ENCODE data around the gene BMPR2.
"Not testable (repeated sequence)": the region's sequence is repeated elsewhere in the genome, so short reads cannot be mapped to it uniquely, and the experiment has no call there.

BMPR2 gene

GRCh38 chr2:202455114-202455513, 79.0 kb downstream of the BMPR2 start:
- no peak for DNase-seq

- no peak for DNase-seq
Measured at GRCh38 chr2:202460119-202460518, 84.0 kb downstream of the BMPR2 start.

DNA sequence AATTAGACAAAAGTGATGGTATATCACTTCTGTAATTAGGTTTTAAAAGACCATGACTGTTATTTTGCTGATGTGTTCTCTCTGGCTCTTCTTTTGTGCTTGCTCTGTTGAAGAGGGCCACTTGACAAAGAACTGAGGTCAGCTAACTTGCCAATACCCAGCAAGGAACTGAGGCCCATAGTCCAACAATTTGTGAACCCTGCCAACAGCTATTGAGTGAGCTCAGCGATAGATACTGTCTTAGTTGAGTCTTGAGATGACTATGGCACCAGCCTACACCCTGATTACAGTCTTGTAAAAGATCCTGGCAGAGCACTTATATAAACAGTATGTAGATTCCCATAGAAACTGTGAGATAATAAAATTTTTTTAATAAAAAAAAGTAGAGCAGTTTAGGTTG, 103.0 kb downstream of the BMPR2 start:
- DNase-seq, result no peak

DNA sequence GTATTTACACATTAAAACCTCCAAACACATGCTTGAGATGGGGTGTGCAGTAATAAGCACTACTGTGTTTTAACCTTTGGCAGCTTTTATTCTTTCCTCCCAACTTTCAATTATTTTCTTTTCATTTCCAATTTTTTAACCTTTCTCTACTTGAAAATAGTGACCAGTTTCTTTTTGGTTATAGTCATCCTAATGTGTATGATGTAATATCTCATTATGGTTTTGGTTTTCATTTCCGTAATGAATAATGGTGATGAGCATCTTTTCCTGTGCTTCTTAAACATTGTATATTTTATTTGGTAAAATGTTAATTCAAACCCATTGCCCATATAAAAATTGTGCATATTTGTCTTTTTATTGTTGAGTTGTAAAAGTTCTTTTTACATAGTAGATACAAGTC, 103.5 kb downstream of the BMPR2 start:
- DNase-seq, result no peak

- DNase-seq, result no peak
Measured at GRCh38 chr2:202486351-202486750, 110.2 kb downstream of the BMPR2 start.

DNA sequence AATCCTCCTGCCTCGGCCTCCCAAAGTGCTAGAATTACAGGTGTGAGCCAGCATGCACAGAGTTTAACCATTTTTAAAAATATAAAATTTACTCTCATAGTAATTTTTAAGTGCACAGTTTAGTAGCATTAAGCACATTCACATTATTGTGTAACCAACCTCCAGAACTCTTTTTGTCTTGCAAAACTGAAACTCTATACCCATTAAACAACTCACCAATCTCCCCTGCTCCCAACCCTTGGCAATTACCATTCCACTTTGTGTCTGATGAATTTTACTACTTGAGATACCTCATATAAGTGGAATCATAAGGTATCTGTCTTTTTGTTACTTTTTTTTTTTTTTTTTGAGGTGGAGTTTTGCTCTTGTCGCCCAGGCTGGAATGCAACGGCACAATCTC, 112.5 kb downstream of the BMPR2 start:
- no peak for DNase-seq

DNA sequence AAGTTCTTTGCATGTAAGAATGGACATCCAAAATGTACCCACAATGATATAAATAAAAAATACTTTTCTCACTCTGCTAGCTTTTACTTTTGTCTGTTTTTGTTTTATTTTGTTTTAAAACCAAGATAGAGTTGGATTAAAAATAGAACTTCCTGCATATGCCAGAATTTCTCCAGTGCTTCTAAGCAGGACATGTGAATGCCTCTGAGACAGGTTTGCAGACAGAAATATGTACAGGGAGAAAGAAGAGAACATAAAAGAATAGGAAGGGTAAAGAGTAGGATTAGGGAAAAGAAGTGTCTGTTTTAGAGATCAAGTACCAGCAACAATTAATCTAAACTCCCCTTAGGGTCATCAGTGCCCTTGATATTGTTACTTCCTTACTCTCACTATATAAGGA, 114.4 kb downstream of the BMPR2 start:
- DNase-seq, result no peak

GRCh38 chr2:202491514-202491913, 115.4 kb downstream of the BMPR2 start:
- DNase-seq, result no peak

- no peak for DNase-seq
Measured at GRCh38 chr2:202494300-202495229, 118.4 kb downstream of the BMPR2 start.

- DNase-seq, result no peak
Measured at GRCh38 chr2:202495230-202495604, 119.1 kb downstream of the BMPR2 start.

DNA sequence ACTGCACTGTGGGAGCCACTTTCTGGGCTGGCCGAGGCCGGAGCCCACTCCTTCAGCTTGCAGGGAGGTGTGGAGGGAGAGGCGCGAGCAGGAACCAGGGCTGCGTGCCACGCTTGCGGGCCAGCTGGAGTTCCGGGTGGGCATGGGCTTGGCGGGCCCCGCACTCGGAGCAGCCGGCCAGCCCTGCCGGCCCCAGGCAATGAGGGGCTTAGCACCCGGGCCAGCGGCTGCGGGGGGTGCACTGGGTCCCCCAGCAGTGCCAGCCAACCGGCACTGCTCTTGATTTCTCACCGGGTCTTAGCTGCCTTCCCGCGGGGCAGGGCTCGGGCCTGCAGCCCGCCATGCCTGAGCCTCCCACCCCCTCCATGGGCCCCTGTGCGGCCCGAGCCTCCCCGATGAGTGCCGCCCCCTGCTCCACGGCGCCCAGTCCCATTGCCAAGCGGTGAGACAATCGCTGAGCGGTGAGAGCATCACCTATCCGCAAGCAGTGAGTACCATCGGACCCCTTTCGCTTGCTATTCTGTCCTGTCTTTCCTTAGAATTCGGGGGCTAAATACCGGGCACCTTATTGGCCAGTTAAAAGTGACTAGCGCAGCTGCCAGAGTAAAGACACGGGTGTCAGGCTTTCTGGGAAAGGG, 120.8 kb downstream of the BMPR2 start:
- not testable (repeated sequence) for DNase-seq

DNA sequence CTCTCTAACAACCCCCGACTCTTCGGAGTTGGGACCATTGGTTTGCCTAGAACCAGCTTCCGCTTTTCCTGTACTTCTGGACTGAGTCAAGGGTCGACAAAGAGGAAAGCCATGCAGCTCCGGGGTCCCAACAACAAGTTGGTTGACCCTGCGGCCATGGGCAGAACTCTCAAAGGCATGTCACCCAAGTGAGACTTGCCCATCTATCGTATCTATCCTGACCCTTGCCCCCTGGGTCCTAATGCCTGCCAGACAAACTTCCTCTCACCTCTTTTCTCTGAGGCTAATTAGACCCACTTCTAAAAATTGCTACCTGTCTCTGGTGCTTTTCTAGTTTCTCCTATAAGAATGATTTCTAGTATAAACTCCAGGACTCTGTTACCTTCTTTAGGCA, 121.3 kb downstream of the BMPR2 start:
- DNase-seq, result not testable (repeated sequence)

DNA sequence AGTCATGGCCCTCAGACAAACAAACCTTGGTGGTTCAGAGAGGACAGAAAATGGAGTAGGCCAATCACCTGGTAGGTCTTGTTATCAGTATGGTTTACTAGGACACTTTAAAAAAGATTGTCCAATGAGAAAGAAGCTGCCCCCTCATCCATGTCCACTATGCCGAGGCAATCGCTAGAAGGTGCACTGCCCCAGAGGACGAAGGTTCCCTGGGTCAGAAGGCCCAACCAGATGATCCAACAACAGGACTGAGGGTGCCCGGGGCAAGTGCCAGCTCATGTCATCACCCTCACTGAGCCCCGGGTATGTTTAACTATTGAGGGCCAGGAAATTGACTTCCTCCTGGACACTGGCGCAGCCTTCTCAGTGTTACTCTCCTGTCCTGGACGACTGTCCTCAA, 123.7 kb downstream of the BMPR2 start:
- DNase-seq, result not testable (repeated sequence)

- DNase-seq, result not testable (repeated sequence)
Measured at GRCh38 chr2:202503276-202503675, 127.1 kb downstream of the BMPR2 start.

DNA sequence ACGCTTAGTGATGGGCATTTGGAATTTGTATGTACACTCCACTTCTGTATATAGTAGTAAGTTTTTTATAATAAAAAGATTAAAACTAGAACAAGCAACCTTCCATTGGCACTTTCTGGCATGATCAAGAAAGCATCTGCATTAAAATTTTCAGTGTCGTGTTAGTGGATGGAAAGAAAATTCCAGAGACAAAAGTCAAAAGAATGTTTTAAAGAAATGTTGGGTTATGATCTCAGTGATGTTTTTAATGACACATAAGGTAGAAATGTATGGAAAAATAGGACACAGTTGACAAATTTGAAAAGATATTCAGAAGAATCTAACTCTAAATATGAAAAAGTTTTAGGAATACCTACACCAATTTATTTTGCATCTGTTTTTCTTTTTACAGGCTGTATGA, 132.6 kb downstream of the BMPR2 start:
- no peak for DNase-seq

DNA sequence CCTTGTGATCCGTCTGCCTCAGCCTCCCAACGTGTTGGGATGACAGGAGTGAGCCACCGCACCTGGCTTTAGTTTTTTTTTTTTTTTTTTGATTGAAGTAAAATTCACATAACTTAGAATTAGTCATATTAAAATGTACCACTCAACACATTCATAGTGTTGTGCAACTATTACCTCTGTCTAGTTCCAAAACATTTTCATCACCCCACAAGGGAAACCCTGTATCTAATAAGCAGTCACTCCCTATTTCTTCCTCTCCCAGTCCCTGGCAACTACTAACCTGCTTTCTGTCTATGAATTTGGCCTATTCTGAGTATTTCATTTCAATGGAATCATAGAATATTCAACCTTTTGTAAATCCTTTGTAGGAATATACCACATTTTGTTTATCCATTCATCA, 134.8 kb downstream of the BMPR2 start:
- DNase-seq, result no peak

DNA sequence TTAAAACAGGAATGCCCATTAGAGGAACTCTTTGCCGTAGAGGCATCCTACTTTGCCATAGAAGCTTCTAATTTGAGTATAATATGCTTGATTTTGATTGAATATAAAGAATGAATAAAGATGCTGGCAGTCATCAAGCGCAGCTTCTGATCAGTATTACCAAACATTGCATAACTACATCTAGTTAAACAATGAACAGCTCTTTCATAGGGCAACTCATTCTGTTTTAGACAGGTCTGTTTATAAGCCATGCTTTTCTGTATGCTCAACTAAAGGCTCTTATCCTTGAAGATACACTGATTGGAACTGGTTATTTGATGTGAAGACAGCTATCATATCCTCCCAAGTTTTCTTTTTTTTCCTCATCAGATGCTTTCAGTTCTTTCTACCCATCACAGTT, 136.0 kb downstream of the BMPR2 start:
- no peak for DNase-seq

DNA sequence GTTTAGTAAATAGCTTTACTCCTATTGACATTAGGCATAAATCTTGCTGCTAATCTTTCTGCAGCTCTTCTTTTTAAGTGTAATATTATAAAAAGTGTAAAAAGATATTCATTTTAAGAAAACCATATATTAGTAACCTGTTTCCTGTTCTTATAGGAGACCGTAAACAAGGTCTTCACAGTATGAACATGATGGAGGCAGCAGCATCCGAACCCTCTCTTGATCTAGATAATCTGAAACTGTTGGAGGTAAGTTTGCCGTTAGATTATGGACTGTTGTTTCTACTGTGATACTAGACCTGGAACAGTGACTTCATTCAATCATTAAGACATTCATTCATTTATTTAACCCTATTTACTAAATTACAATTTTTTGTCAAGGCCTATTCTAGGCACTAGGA, 138.6 kb downstream of the BMPR2 start:
- DNase-seq, result no peak

GRCh38 chr2:202519453-202519852, 143.3 kb downstream of the BMPR2 start:
- no peak for DNase-seq

GRCh38 chr2:202521470-202521869, 145.3 kb downstream of the BMPR2 start:
- no peak for DNase-seq

GRCh38 chr2:202529389-202529788, 153.3 kb downstream of the BMPR2 start:
- no peak for DNase-seq

- DNase-seq, result no peak
Measured at GRCh38 chr2:202530038-202530437, 153.9 kb downstream of the BMPR2 start.

GRCh38 chr2:202535290-202535689, 159.2 kb downstream of the BMPR2 start:
- not testable (repeated sequence) for DNase-seq

GRCh38 chr2:202541137-202541536, 165.0 kb downstream of the BMPR2 start:
- DNase-seq, result peak; percentile 27
